Peyer's patch (tissue), 4 donors: ENCODE results near the gene BMPR1B.

Experiments
- CTCF ChIP-seq, 6 experiments: fragments of 450-650 bp in 4 of 6; fragments of 200-600 bp in 2 of 6; sonication (generic) in 1 of 6; IDR thresholded peaks; one replicate each; pipeline ENCODE4 v1.5.1; 2017 to 2019; ENCODE audit warnings: antibody characterized with exemption in 6 of 6, mild to moderate bottlenecking in 3 of 6, moderate library complexity in 1 of 6
- POLR2A ChIP-seq, 2 donors: fragments of 450-650 bp; IDR thresholded peaks; one replicate each; pipeline ENCODE4 v1.5.1; 2017; ENCODE audit warnings: antibody characterized with exemption in 2 of 2, mild to moderate bottlenecking in 2 of 2, moderate library complexity in 2 of 2

GRCh38 chr4:94890579-94890978, 132.8 kb downstream of the BMPR1B start:
- TF ChIP-seq CTCF (IDR thresholded peaks at IDR 0.05), result no peak
- no peak for TF ChIP-seq POLR2A (IDR thresholded peaks at IDR 0.05)
